Smooth muscle cell (in vitro differentiated cells): Measurements from ENCODE around the gene PACC1. TPM values are rescaled to one million over a fixed set of nuclear protein-coding genes. Genes with fewer than 3 reads are reported as not detected.

Source experiments
- DNase-seq: peaks from one replicate; lab custom pipeline; 2025; ENCODE audit not compliant: unreplicated experiment; lab: John Stamatoyannopoulos, UW
- H2AFZ ChIP-seq: fragments of 200-600 bp; sonication (generic); 2 replicates; pipeline ENCODE4 v1.6.0; 2016; ENCODE audit warnings: antibody characterized with exemption, low read depth, mild to moderate bottlenecking
- H3F3A ChIP-seq: fragments of 200-600 bp; sonication (generic); 2 replicates; pipeline ENCODE4 v1.6.0; 2017; ENCODE audit warnings: antibody characterized with exemption, low read depth
- H3K27ac ChIP-seq: fragments of 200-600 bp; sonication (generic); 2 replicates; pipeline ENCODE4 v1.5.1; 2016; ENCODE audit warnings: low read depth, mild to moderate bottlenecking
- H3K27me3 ChIP-seq: fragments of 200-600 bp; sonication (generic); 2 replicates; pipeline ENCODE4 v1.6.1; 2016; ENCODE audit warnings: low read depth, mild to moderate bottlenecking
- H3K36me3 ChIP-seq: fragments of 200-600 bp; sonication (generic); 2 replicates; pipeline ENCODE4 v1.5.1; 2016; ENCODE audit warnings: low read depth
- H3K4me1 ChIP-seq: fragments of 200-600 bp; sonication (generic); 2 replicates; pipeline ENCODE4 v1.5.1; 2016; ENCODE audit warnings: low read depth
- H3K4me2 ChIP-seq: fragments of 200-600 bp; sonication (generic); 2 replicates; pipeline ENCODE4 v1.6.0; 2016; ENCODE audit warnings: mild to moderate bottlenecking
- H3K4me3 ChIP-seq: fragments of 200-600 bp; sonication (generic); 2 replicates; pipeline ENCODE4 v1.5.1; 2016; ENCODE audit warnings: mild to moderate bottlenecking
- H3K79me2 ChIP-seq: fragments of 200-600 bp; sonication (generic); 2 replicates; pipeline ENCODE4 v1.6.0; 2016; ENCODE audit warnings: low read depth, mild to moderate bottlenecking
- H3K9ac ChIP-seq: fragments of 200-600 bp; sonication (generic); 2 replicates; pipeline ENCODE4 v1.6.0; 2016; ENCODE audit warnings: low read depth
- H3K9me3 ChIP-seq: fragments of 200-600 bp; sonication (generic); replicated peaks from 2 replicates; pipeline ENCODE4 v1.5.1; 2016; ENCODE audit warnings: low read depth
- H4K20me1 ChIP-seq: fragments of 200-600 bp; sonication (generic); 2 replicates; pipeline ENCODE4 v1.6.0; 2016; ENCODE audit warnings: low read depth
- CTCF ChIP-seq: fragments of 200-600 bp; sonication (generic); IDR thresholded peaks from 2 replicates; pipeline ENCODE4 v1.5.1; 2017; ENCODE audit warnings: borderline replicate concordance, mild to moderate bottlenecking, antibody characterized with exemption; ENCODE audit not compliant: insufficient read depth, poor library complexity, severe bottlenecking
- WGBS: methylation state at CpG from one replicate; pipeline ENCODE4 v1.1.7; 2016; ENCODE audit warnings: low lambda C conversion rate; 5-methylcytosine and 5-hydroxymethylcytosine counted together
- polyA plus RNA-seq: library from polyadenylated mRNA; unstranded; fragments of >200 nt; fragmentation: Nextera tagmentation; extraction: Ambion mirVana; gene quantifications from 2 replicates; pipeline ENCODE4 v1.2.1, GENCODE V29; 2016
- small RNA-seq: library from RNA; depleted of rRNA; stranded (forward); fragments of <200 nt; gene quantifications from one replicate; pipeline ENCODE3, GENCODE V24; 2014
- total RNA-seq: library from RNA; depleted of rRNA; stranded (reverse); fragments of >200 nt; gene quantifications from 2 replicates; pipeline ENCODE4 v1.2.3, GENCODE V29; 2014

The PACC1 gene
- total and polyA plus RNA-seq, 2 experiments from 2014 or later, result 8.5 to 8.8 TPM

GRCh38 chr1:212315184-212315583 is 99.5 kb downstream of the PACC1 start:
- no peak overlapping the region for H3K4me3 ChIP-seq
- no peaks in the 10 kb centered on the region for H3K36me3 ChIP-seq
- H3K9me3 ChIP-seq, result no peaks in the 10 kb centered on the region
- no peaks in the 10 kb centered on the region for H3K27me3 ChIP-seq
- no peak overlapping the region for H3K27ac ChIP-seq
- WGBS, result 88% methylated on average over 2 of the region's 2 CpGs
- peaks cover 3% of the 10 kb centered on the region for H3K4me1 ChIP-seq
- no peak for DNase-seq
- no peak for TF ChIP-seq CTCF
- H4K20me1 ChIP-seq, result peaks cover 24% of the 10 kb centered on the region
- no peak overlapping the region for H3K9ac ChIP-seq
- H2AFZ ChIP-seq, result no peak overlapping the region
- H3K4me2 ChIP-seq, result no peak overlapping the region
- no peaks in the 10 kb centered on the region for H3F3A ChIP-seq
- H3K79me2 ChIP-seq, result peaks cover 51% of the 10 kb centered on the region

Small RNAs within 50 kb of the gene (small RNA-seq; reads per million reads assigned to genes)
- gene SNORA16B, result 0.13 reads per million

Other genes with a start within 250 kb of the PACC1 start
- gene PPP2R5A, start 129.5 kb downstream of the PACC1 start, total RNA-seq, result 17.6 and 24.9 TPM in 2 replicates
- 12.2 and 12.3 TPM in 2 replicates for gene PPP2R5A, start 129.5 kb downstream of the PACC1 start, polyA plus RNA-seq
- 53.8 and 53.9 TPM in 2 replicates for gene NENF, start 18.0 kb upstream of the PACC1 start, total RNA-seq
- 90.7 and 103 TPM in 2 replicates for gene NENF, start 18.0 kb upstream of the PACC1 start, polyA plus RNA-seq
- gene ATF3, start 193.9 kb upstream of the PACC1 start, total RNA-seq, result 229 and 231 TPM in 2 replicates
- 152 and 268 TPM in 2 replicates for gene ATF3, start 193.9 kb upstream of the PACC1 start, polyA plus RNA-seq